22Rv1 (cell line): ENCODE data around the gene KLF12.

Source experiments
- ZFX ChIP-seq: fragments of 450-650 bp; IDR thresholded peaks from 2 replicates; pipeline ENCODE4 v1.6.1; 2017; ENCODE audit warnings: antibody characterized with exemption, borderline replicate concordance
- TF ChIP-seq, protein P1 (sequence below): fragments of 450-650 bp; IDR thresholded peaks from 2 replicates; pipeline ENCODE4 v1.5.1; 2017; ENCODE audit warnings: mild to moderate bottlenecking

- TF ChIP-seq, protein P1, sequence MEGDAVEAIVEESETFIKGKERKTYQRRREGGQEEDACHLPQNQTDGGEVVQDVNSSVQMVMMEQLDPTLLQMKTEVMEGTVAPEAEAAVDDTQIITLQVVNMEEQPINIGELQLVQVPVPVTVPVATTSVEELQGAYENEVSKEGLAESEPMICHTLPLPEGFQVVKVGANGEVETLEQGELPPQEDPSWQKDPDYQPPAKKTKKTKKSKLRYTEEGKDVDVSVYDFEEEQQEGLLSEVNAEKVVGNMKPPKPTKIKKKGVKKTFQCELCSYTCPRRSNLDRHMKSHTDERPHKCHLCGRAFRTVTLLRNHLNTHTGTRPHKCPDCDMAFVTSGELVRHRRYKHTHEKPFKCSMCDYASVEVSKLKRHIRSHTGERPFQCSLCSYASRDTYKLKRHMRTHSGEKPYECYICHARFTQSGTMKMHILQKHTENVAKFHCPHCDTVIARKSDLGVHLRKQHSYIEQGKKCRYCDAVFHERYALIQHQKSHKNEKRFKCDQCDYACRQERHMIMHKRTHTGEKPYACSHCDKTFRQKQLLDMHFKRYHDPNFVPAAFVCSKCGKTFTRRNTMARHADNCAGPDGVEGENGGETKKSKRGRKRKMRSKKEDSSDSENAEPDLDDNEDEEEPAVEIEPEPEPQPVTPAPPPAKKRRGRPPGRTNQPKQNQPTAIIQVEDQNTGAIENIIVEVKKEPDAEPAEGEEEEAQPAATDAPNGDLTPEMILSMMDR: no peak
- no peak for TF ChIP-seq ZFX
These were observed 31.0 kb downstream of the KLF12 start for GRCh38 chr13:74103196-74103595.
